Panc1 (cell line): Measurements from ENCODE around the gene TAOK3. TPM values are rescaled to one million over a fixed set of nuclear protein-coding genes. Genes with fewer than 3 reads are reported as not detected.

Source experiments
- ATAC-seq: fragments of 200-7000 bp; cut with Tn5 transposase; 2 replicates; pipeline ENCODE4 v1.9.1; 2020; ENCODE audit warnings: mild to moderate bottlenecking, moderate library complexity
- BruUV-seq: library from RNA; stranded (reverse); fragments of 400-500 nt; replicated peaks from 2 replicates; lab custom pipeline; 2021; lab: Mats Ljungman, UMichigan
- CTCF ChIA-PET: fragments of 300-600 bp; sonication (Branson Sonifier 250); formaldehyde crosslinking; loops from one replicate; lab custom pipeline; 2022; ENCODE audit warnings: antibody characterized with exemption; lab: Charles Lee
- POLR2A ChIA-PET: fragments of 300-600 bp; sonication (Branson Sonifier 250); formaldehyde crosslinking; loops from one replicate; lab custom pipeline; 2022; ENCODE audit warnings: antibody characterized with exemption; lab: Charles Lee
- DNase-seq: peaks from one replicate; pipeline ENCODE4 v3.0.0-alpha.2; 2010; ENCODE audit warnings: low read depth, low spot score
- H3K27ac ChIP-seq: 2 replicates; pipeline ENCODE4 v1.5.1; 2011; ENCODE audit warnings: mild to moderate bottlenecking, low read length, inconsistent platforms
- H3K27me3 ChIP-seq: fragments of 200-500 bp; sonication (Bioruptor generic); 2 replicates; pipeline ENCODE4 v1.6.0; 2014; ENCODE audit warnings: low read length, inconsistent platforms; ENCODE audit not compliant: control insufficient read depth, insufficient read depth
- H3K36me3 ChIP-seq: fragments of 200-500 bp; sonication (Bioruptor generic); 2 replicates; pipeline ENCODE4 v1.5.1; 2014; ENCODE audit warnings: inconsistent platforms, mild to moderate bottlenecking, low read length, moderate library complexity; ENCODE audit not compliant: control insufficient read depth, insufficient read depth
- H3K4me1 ChIP-seq: 2 replicates; pipeline ENCODE4 v1.5.1; 2011; ENCODE audit warnings: inconsistent platforms, mild to moderate bottlenecking, low read length, moderate library complexity; ENCODE audit not compliant: control insufficient read depth, insufficient read depth
- H3K4me3 ChIP-seq, 2 experiments: 2 replicates each; pipeline ENCODE4 v1.5.1; 2011 to 2012; ENCODE audit warnings: low read depth in 2 of 2, low read length in 2 of 2, mild to moderate bottlenecking in 2 of 2, inconsistent platforms in 1 of 2, moderate library complexity in 1 of 2
- H3K9me3 ChIP-seq: fragments of 200-500 bp; sonication (Bioruptor generic); 2 replicates; pipeline ENCODE4 v1.5.1; 2014; ENCODE audit warnings: low read depth, mild to moderate bottlenecking, inconsistent platforms, low read length, moderate library complexity; ENCODE audit not compliant: control insufficient read depth, insufficient read depth
- CTCF ChIP-seq: fragments of 450-650 bp; IDR thresholded peaks from 2 replicates; pipeline ENCODE4 v1.5.1; 2017; ENCODE audit warnings: mild to moderate bottlenecking
- POLR2AphosphoS5 ChIP-seq: IDR thresholded peaks from 2 replicates; pipeline ENCODE4 v1.6.1; 2012; ENCODE audit warnings: mild to moderate bottlenecking, low read depth, low read length, moderate library complexity
- REST ChIP-seq, 2 experiments: IDR thresholded peaks; 2 replicates each; pipeline ENCODE4 v1.6.1; 2011 to 2012; ENCODE audit warnings: low read depth in 2 of 2, control low read depth in 1 of 2, low read length in 1 of 2, mild to moderate bottlenecking in 1 of 2, moderate library complexity in 1 of 2; ENCODE audit not compliant: insufficient read depth in 1 of 2
- SIN3A ChIP-seq: IDR thresholded peaks from 2 replicates; pipeline ENCODE4 v1.6.1; 2012; ENCODE audit warnings: low read depth, mild to moderate bottlenecking, low read length, moderate library complexity, borderline replicate concordance; ENCODE audit not compliant: insufficient read depth
- TCF7L2 ChIP-seq: IDR thresholded peaks from 2 replicates; pipeline ENCODE4 v1.6.1; 2011; ENCODE audit warnings: mild to moderate bottlenecking, low read depth, low read length, inconsistent platforms
- in situ Hi-C: cut with HindIII; loops from 2 replicates; pipeline ENCODE4 v1.10.0; 2016; ENCODE audit warnings: low sequenced_read_pairs, low pct_unique_long_range_greater_than_20kb
- intact Hi-C: fragments of 100-400 bp; cut with micrococcal nuclease; formaldehyde crosslinking; loops from one replicate; pipeline ENCODE4 v1.10.0; 2022; ENCODE audit not compliant: unreplicated experiment
- total RNA-seq: library from RNA; stranded (reverse); gene quantifications from one replicate; pipeline ENCODE4 v1.2.1, GENCODE V29; 2021; ENCODE audit not compliant: unreplicated experiment

Gene TAOK3
- total RNA-seq, 1 experiment from 2014 or later: 30.5 TPM

- intact Hi-C loops (no loop called here), in situ Hi-C loops (no loop called here)
- TF ChIP-seq CTCF (no peak), SIN3A (no peak), TCF7L2 (no peak), REST (IDR thresholded peaks at IDR 0.05; ENCODE audit: insufficient read depth in 1 of 2, low read depth in 2 of 2, low read length in 1 of 2) (no peak), POLR2AphosphoS5 (no peak)
- no peaks in the 10 kb centered on the region for H3K27me3 ChIP-seq
- ATAC-seq (no peak), DNase-seq (no peak)
- ChIA-PET CTCF (no interaction called here), POLR2A (no interaction called here)
- H3K9me3 ChIP-seq: no peaks in the 10 kb centered on the region
- BruUV-seq: no TSS peak
- no peaks in the 10 kb centered on the region for H3K36me3 ChIP-seq
- H3K4me3 ChIP-seq: no peak overlapping the region
- no peak overlapping the region for H3K27ac ChIP-seq
- H3K4me1 ChIP-seq: no peaks in the 10 kb centered on the region
Observed at GRCh38 chr12:118290130-118290529, 82.6 kb downstream of the TAOK3 start.

GRCh38 chr12:118288174-118288573, 84.5 kb downstream of the TAOK3 start:
- ATAC-seq (no peak), DNase-seq (no peak)
- intact Hi-C loops (no loop called here), in situ Hi-C loops (no loop called here)
- no peak overlapping the region for H3K27ac ChIP-seq
- POLR2A ChIA-PET: no interaction called here
- H3K27me3 ChIP-seq: no peaks in the 10 kb centered on the region
- TF ChIP-seq CTCF (no peak), TCF7L2 (no peak), SIN3A (no peak), REST (IDR thresholded peaks at IDR 0.05; ENCODE audit: insufficient read depth in 1 of 2, low read depth in 2 of 2, low read length in 1 of 2) (no peak), POLR2AphosphoS5 (no peak)
- H3K4me3 ChIP-seq: no peak overlapping the region
- H3K9me3 ChIP-seq: no peaks in the 10 kb centered on the region
- CTCF ChIA-PET: no interaction called here
- no TSS peak for BruUV-seq
- no peaks in the 10 kb centered on the region for H3K36me3 ChIP-seq
- H3K4me1 ChIP-seq: no peaks in the 10 kb centered on the region
